A549 (cell line): Measurements from ENCODE around the gene IRF6.

ENCODE experiments used
- BHLHE40 ChIP-seq: IDR thresholded peaks from 2 replicates; pipeline ENCODE4 v1.6.1; 2012; ENCODE audit warnings: low read depth, low read length, inconsistent platforms
- CTCF ChIP-seq: fragments of >200 bp; sonication (Bioruptor Twin); formaldehyde crosslinking; IDR thresholded peaks from 3 replicates; pipeline ENCODE4 v1.5.1; 2016
- EP300 ChIP-seq, 2 experiments: fragments of >200 bp; sonication (Bioruptor Twin); formaldehyde crosslinking; IDR thresholded peaks; 2 replicates in 1 of 2; 3 replicates in 1 of 2; pipeline ENCODE4 v1.6.1; 2016 to 2017
- ESRRA ChIP-seq: fragments of 150-350 bp; IDR thresholded peaks from 2 replicates; pipeline ENCODE4 v1.6.1; 2014; ENCODE audit warnings: mild to moderate bottlenecking, low read length, borderline replicate concordance
- HDAC2 ChIP-seq: fragments of 200-600 bp; sonication (generic); IDR thresholded peaks from 2 replicates; pipeline ENCODE4 v1.6.1; 2016
- MAZ ChIP-seq: fragments of 150-350 bp; IDR thresholded peaks from 2 replicates; pipeline ENCODE4 v1.6.1; 2014; ENCODE audit warnings: antibody characterized with exemption, low read depth, low read length, borderline replicate concordance
- PHF8 ChIP-seq: fragments of 200-600 bp; sonication (generic); IDR thresholded peaks from 2 replicates; pipeline ENCODE4 v1.6.1; 2016; ENCODE audit warnings: low read depth, mild to moderate bottlenecking, antibody characterized with exemption, moderate library complexity, borderline replicate concordance
- POLR2A ChIP-seq: IDR thresholded peaks from 2 replicates; pipeline ENCODE4 v1.6.1; 2012; ENCODE audit warnings: mild to moderate bottlenecking, low read length
- RCOR1 ChIP-seq: fragments of 150-350 bp; IDR thresholded peaks from 2 replicates; pipeline ENCODE4 v1.6.1; 2014; ENCODE audit warnings: antibody characterized with exemption, low read length, low read depth
- SMC3 ChIP-seq: fragments of >200 bp; sonication (Bioruptor Twin); formaldehyde crosslinking; IDR thresholded peaks from 3 replicates; pipeline ENCODE4 v1.6.1; 2018; ENCODE audit warnings: inconsistent platforms
- SREBF2 ChIP-seq: fragments of 450-650 bp; IDR thresholded peaks from 2 replicates; pipeline ENCODE4 v1.6.1; 2014; ENCODE audit warnings: mild to moderate bottlenecking, moderate library complexity
- TF ChIP-seq, protein P1 (sequence below): fragments of 200-600 bp; sonication (generic); IDR thresholded peaks from 2 replicates; pipeline ENCODE4 v1.6.1; 2016; ENCODE audit warnings: antibody characterized with exemption, mild to moderate bottlenecking, moderate library complexity

GRCh38 chr1:209855623-209856022, 49.7 kb upstream of the IRF6 start:
- TF ChIP-seq BHLHE40 (no peak), CTCF (no peak), POLR2A (no peak), SMC3 (no peak), HDAC2 (no peak), ESRRA (no peak), MAZ (no peak), EP300 (IDR thresholded peaks at IDR 0.05) (no peak), SREBF2 (no peak), RCOR1 (no peak), PHF8 (no peak)
- TF ChIP-seq, protein P1, sequence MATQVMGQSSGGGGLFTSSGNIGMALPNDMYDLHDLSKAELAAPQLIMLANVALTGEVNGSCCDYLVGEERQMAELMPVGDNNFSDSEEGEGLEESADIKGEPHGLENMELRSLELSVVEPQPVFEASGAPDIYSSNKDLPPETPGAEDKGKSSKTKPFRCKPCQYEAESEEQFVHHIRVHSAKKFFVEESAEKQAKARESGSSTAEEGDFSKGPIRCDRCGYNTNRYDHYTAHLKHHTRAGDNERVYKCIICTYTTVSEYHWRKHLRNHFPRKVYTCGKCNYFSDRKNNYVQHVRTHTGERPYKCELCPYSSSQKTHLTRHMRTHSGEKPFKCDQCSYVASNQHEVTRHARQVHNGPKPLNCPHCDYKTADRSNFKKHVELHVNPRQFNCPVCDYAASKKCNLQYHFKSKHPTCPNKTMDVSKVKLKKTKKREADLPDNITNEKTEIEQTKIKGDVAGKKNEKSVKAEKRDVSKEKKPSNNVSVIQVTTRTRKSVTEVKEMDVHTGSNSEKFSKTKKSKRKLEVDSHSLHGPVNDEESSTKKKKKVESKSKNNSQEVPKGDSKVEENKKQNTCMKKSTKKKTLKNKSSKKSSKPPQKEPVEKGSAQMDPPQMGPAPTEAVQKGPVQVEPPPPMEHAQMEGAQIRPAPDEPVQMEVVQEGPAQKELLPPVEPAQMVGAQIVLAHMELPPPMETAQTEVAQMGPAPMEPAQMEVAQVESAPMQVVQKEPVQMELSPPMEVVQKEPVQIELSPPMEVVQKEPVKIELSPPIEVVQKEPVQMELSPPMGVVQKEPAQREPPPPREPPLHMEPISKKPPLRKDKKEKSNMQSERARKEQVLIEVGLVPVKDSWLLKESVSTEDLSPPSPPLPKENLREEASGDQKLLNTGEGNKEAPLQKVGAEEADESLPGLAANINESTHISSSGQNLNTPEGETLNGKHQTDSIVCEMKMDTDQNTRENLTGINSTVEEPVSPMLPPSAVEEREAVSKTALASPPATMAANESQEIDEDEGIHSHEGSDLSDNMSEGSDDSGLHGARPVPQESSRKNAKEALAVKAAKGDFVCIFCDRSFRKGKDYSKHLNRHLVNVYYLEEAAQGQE: no peak
